OCI-LY3 (cell line): ENCODE data around the gene ARHGAP30.
A peak's percentile ranks its signal among the peaks of the same experiment; 100 is the strongest.
"Not testable (repeated sequence)": the region's sequence is repeated elsewhere in the genome, so short reads cannot be mapped to it uniquely, and the experiment has no call there.

ENCODE experiments used
- H2AFZ ChIP-seq: fragments of 200-600, 300-600 bp; shearing (Covaris generic); 2 replicates; pipeline ENCODE4 v1.6.0; 2014; ENCODE audit warnings: antibody characterized with exemption, low read depth, low read length
- H3K27ac ChIP-seq: fragments of 200-600, 300-600 bp; sonication (generic); 2 replicates; pipeline ENCODE4 v1.5.1; 2014; ENCODE audit warnings: mild to moderate bottlenecking, low read length, moderate library complexity, mixed read lengths
- H3K27me3 ChIP-seq: fragments of 200-600, 300-600 bp; sonication (generic); 2 replicates; pipeline ENCODE4 v1.6.1; 2014; ENCODE audit warnings: low read depth, low read length, mixed read lengths
- H3K36me3 ChIP-seq: fragments of 200-600, 300-600 bp; sonication (generic); replicated peaks from 2 replicates; pipeline ENCODE3; 2014; ENCODE audit warnings: low read depth, low read length, mixed read lengths
- H3K4me1 ChIP-seq: fragments of 300-600, 200-600 bp; sonication (generic); 2 replicates; pipeline ENCODE4 v1.6.1; 2014; ENCODE audit warnings: low read length, mixed read lengths
- H3K4me2 ChIP-seq: fragments of 200-600, 300-600 bp; sonication (generic); 2 replicates; pipeline ENCODE4 v1.6.1; 2014; ENCODE audit warnings: low read length, mixed read lengths
- H3K4me3 ChIP-seq: fragments of 300-600, 200-600 bp; sonication (generic); 2 replicates; pipeline ENCODE4 v1.5.1; 2014; ENCODE audit warnings: antibody characterized with exemption, mild to moderate bottlenecking, low read length, moderate library complexity
- H3K79me2 ChIP-seq: fragments of 300-600, 200-600 bp; shearing (Covaris generic); 2 replicates; pipeline ENCODE4 v1.6.1; 2014; ENCODE audit warnings: mild to moderate bottlenecking, low read length, mixed read lengths
- H3K9ac ChIP-seq: fragments of 300-600, 200-600 bp; shearing (Covaris generic); 2 replicates; pipeline ENCODE4 v1.6.0; 2014; ENCODE audit warnings: mild to moderate bottlenecking, low read length, moderate library complexity
- H3K9me3 ChIP-seq: fragments of 200-600, 300-600 bp; shearing (Covaris generic); 2 replicates; pipeline ENCODE4 v1.6.1; 2014; ENCODE audit warnings: low read length, mixed read lengths; ENCODE audit not compliant: insufficient read depth
- H4K20me1 ChIP-seq: fragments of 200-600, 300-600 bp; sonication (generic); 2 replicates; pipeline ENCODE4 v1.6.1; 2016; ENCODE audit warnings: low read length, mixed read lengths; ENCODE audit not compliant: insufficient read depth
- CTCF ChIP-seq: fragments of 200-600, 300-600 bp; sonication (generic); IDR thresholded peaks from 2 replicates; pipeline ENCODE4 v1.5.1; 2014; ENCODE audit warnings: antibody characterized with exemption, low read length, low read depth
- EZH2phosphoT487 ChIP-seq: fragments of 200-600 bp; shearing (Covaris generic); IDR thresholded peaks from 2 replicates; pipeline ENCODE4 v1.6.1; 2018; ENCODE audit warnings: antibody characterized with exemption, mixed run types, low read depth

Gene ARHGAP30

GRCh38 chr1:161019751-161020495 is 49.8 kb downstream of the ARHGAP30 start:
- H3K4me1 ChIP-seq: peaks cover 16% of the 10 kb centered on the region
- H2AFZ ChIP-seq: no peak overlapping the region
- no peaks in the 10 kb centered on the region for H4K20me1 ChIP-seq
- H3K9me3 ChIP-seq: no peaks in the 10 kb centered on the region
- H3K9ac ChIP-seq: no peak overlapping the region
- TF ChIP-seq CTCF (no peak), EZH2phosphoT487 (no peak)
- peaks cover 26% of the 10 kb centered on the region for H3K27me3 ChIP-seq
- no peaks in the 10 kb centered on the region for H3K79me2 ChIP-seq
- peak overlapping the region; percentile 82 for H3K4me2 ChIP-seq
- no peaks in the 10 kb centered on the region for H3K36me3 ChIP-seq
- H3K27ac ChIP-seq: no peak overlapping the region
- H3K4me3 ChIP-seq: peak overlapping the region; percentile 82

GRCh38 chr1:161019111-161019660 is 50.5 kb downstream of the ARHGAP30 start:
- H3K4me1 ChIP-seq: peaks cover 16% of the 10 kb centered on the region
- H2AFZ ChIP-seq: not testable (repeated sequence)

DNA sequence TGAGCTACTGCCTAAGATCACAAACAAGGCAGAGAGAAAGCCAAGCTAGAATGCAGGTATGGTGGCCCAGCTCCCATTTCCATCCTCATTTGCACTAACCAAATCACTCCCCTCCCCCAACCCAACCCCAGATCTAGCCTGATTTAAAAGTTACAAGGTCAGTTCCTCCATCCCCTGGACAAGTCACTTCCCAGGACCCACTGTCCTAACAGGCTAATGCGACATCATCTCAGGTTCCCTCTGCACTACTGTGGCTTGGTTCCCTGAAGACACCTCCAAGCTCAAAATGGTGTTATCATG is 51.1 kb downstream of the ARHGAP30 start:
- H3K27ac ChIP-seq: no peak overlapping the region
- H3K4me3 ChIP-seq: no peak overlapping the region
- H3K36me3 ChIP-seq: no peaks in the 10 kb centered on the region
- no peaks in the 10 kb centered on the region for H3K9me3 ChIP-seq
- H3K79me2 ChIP-seq: no peaks in the 10 kb centered on the region
- H2AFZ ChIP-seq: no peak overlapping the region
- TF ChIP-seq CTCF (no peak), EZH2phosphoT487 (no peak)
- peaks cover 22% of the 10 kb centered on the region for H3K4me1 ChIP-seq
- H3K4me2 ChIP-seq: no peak overlapping the region
- H4K20me1 ChIP-seq: no peaks in the 10 kb centered on the region
- H3K9ac ChIP-seq: no peak overlapping the region
- peaks cover 26% of the 10 kb centered on the region for H3K27me3 ChIP-seq

More at GRCh38 chr1:161019111-161019660, 50.5 kb downstream of the ARHGAP30 start:
- H3K4me2 ChIP-seq, H3K4me3 ChIP-seq, H3K79me2 ChIP-seq, H3K9me3 ChIP-seq, H3K27ac ChIP-seq, H4K20me1 ChIP-seq, H3K36me3 ChIP-seq, H3K9ac ChIP-seq: not testable (repeated sequence)
- peaks cover 26% of the 10 kb centered on the region for H3K27me3 ChIP-seq

GRCh38 chr1:161017756-161018630 is 51.7 kb downstream of the ARHGAP30 start:
- Histone ChIP-seq H3K27ac (no peak overlapping the region), H3K27me3 (peaks cover 26% of the 10 kb centered on the region), H3K4me3 (no peak overlapping the region), H3K4me2 (no peak overlapping the region), H2AFZ (no peak overlapping the region), H3K79me2 (no peaks in the 10 kb centered on the region), H4K20me1 (no peaks in the 10 kb centered on the region), H3K9ac (no peak overlapping the region), H3K4me1 (peaks cover 28% of the 10 kb centered on the region), H3K9me3 (no peaks in the 10 kb centered on the region), H3K36me3 (no peaks in the 10 kb centered on the region)
- TF ChIP-seq CTCF (no peak), EZH2phosphoT487 (no peak)

GRCh38 chr1:161017181-161017580 is 52.5 kb downstream of the ARHGAP30 start:
- H3K27me3 ChIP-seq: peaks cover 26% of the 10 kb centered on the region
- H3K27ac ChIP-seq, H3K4me3 ChIP-seq, H3K79me2 ChIP-seq, H3K9me3 ChIP-seq, H3K4me2 ChIP-seq, H4K20me1 ChIP-seq, H2AFZ ChIP-seq, H3K36me3 ChIP-seq, H3K9ac ChIP-seq: not testable (repeated sequence)
- peaks cover 31% of the 10 kb centered on the region for H3K4me1 ChIP-seq

DNA sequence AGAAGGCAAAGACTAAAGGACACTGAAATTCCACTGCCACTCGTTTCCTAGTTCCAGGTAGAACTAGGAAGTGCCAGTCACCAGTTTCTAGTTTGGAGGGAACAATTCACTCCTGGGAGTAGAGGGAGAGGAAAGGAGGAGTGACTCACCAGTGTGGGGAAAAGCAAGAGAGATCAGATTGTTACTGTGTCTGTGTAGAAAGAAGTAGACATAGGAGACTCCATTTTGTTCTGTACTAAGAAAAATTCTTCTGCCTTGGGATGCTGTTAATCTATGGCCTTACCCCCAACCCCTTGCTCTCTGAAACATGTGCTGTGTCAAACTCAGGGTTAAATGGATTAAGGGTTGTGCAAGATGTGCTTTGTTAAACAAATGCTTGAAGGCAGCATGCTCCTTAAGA is 53.0 kb downstream of the ARHGAP30 start:
- H3K36me3 ChIP-seq, H2AFZ ChIP-seq, H3K9me3 ChIP-seq, H3K79me2 ChIP-seq, H3K4me2 ChIP-seq, H4K20me1 ChIP-seq, H3K27ac ChIP-seq, H3K4me3 ChIP-seq, H3K9ac ChIP-seq: not testable (repeated sequence)
- Histone ChIP-seq H3K27me3 (peaks cover 26% of the 10 kb centered on the region), H3K4me1 (peaks cover 26% of the 10 kb centered on the region)
